ENCODE data around the gene MAP3K3.
A peak's percentile ranks its signal among the peaks of the same experiment; 100 is the strongest.

Gene MAP3K3

GRCh38 chr17:63621684-63622573 lies at the start of gene MAP3K3:
TSS of gene MAP3K3 (plus strand) at chr17:63622417. CDS start at chr17:63622760, 343 bp downstream.
- peak within 1 kb of the TSS; percentile 95 for H3K4me3 Mint-ChIP-seq
- peaks cover 39% of the 10 kb centered on the region for H3K4me1 Mint-ChIP-seq
- DNase-seq, result peak; percentile 94
- ATAC-seq, result peak; percentile 95
- no peaks in the 10 kb centered on the region for H3K36me3 Mint-ChIP-seq (ENCODE audit: low read depth)
- H3K27me3 Mint-ChIP-seq, result no peaks in the 10 kb centered on the region
- H3K9me3 Mint-ChIP-seq, result no peaks in the 10 kb centered on the region
- peak within 1 kb of the TSS; percentile 85 for H3K27ac Mint-ChIP-seq

GRCh38 chr17:63573634-63574033 lies 48.6 kb upstream of the MAP3K3 start:
- Mint-ChIP-seq H3K4me1 (peaks cover 25% of the 10 kb centered on the region), H3K27ac (peak overlapping the region; percentile 15), H3K36me3 (ENCODE audit: low read depth) (peaks cover 5% of the 10 kb centered on the region), H3K9me3 (no peaks in the 10 kb centered on the region), H3K4me3 (no peak overlapping the region), H3K27me3 (no peaks in the 10 kb centered on the region)
- ATAC-seq (no peak), DNase-seq (no peak)

GRCh38 chr17:63578027-63578768 lies 44.0 kb upstream of the MAP3K3 start:
- ATAC-seq (no peak), DNase-seq (no peak)
- peaks cover 14% of the 10 kb centered on the region for H3K36me3 Mint-ChIP-seq (ENCODE audit: low read depth)
- H3K4me3 Mint-ChIP-seq, result no peak overlapping the region
- H3K4me1 Mint-ChIP-seq, result peaks cover 3% of the 10 kb centered on the region
- H3K9me3 Mint-ChIP-seq, result no peaks in the 10 kb centered on the region
- no peaks in the 10 kb centered on the region for H3K27me3 Mint-ChIP-seq
- H3K27ac Mint-ChIP-seq, result no peak overlapping the region

- Mint-ChIP-seq H3K27ac (peak overlapping the region; percentile 53), H3K36me3 (ENCODE audit: low read depth) (peaks cover 15% of the 10 kb centered on the region), H3K4me1 (peaks cover 3% of the 10 kb centered on the region), H3K4me3 (no peak overlapping the region), H3K27me3 (no peaks in the 10 kb centered on the region), H3K9me3 (no peaks in the 10 kb centered on the region)
- ATAC-seq (no peak), DNase-seq (no peak)
Measured at GRCh38 chr17:63578769-63579111, 43.5 kb upstream of the MAP3K3 start.

- Mint-ChIP-seq H3K27me3 (no peaks in the 10 kb centered on the region), H3K36me3 (ENCODE audit: low read depth) (peaks cover 17% of the 10 kb centered on the region), H3K27ac (no peak overlapping the region), H3K4me1 (peaks cover under 1% of the 10 kb centered on the region), H3K4me3 (no peak overlapping the region), H3K9me3 (no peaks in the 10 kb centered on the region)
- DNase-seq, result no peak
- ATAC-seq, result no peak
Measured at GRCh38 chr17:63579633-63580032, 42.6 kb upstream of the MAP3K3 start.

- no peak overlapping the region for H3K4me3 Mint-ChIP-seq
- peaks cover 45% of the 10 kb centered on the region for H3K36me3 Mint-ChIP-seq (ENCODE audit: low read depth)
- ATAC-seq (no peak), DNase-seq (no peak)
- no peaks in the 10 kb centered on the region for H3K27me3 Mint-ChIP-seq
- H3K27ac Mint-ChIP-seq, result no peak overlapping the region
- peaks cover 13% of the 10 kb centered on the region for H3K4me1 Mint-ChIP-seq
- no peaks in the 10 kb centered on the region for H3K9me3 Mint-ChIP-seq
Measured at GRCh38 chr17:63587770-63588169, 34.4 kb upstream of the MAP3K3 start.

- ATAC-seq (no peak), DNase-seq (no peak)
- Mint-ChIP-seq H3K4me1 (peaks cover 13% of the 10 kb centered on the region), H3K4me3 (no peak overlapping the region), H3K36me3 (ENCODE audit: low read depth) (peaks cover 39% of the 10 kb centered on the region), H3K27ac (no peak overlapping the region), H3K27me3 (no peaks in the 10 kb centered on the region), H3K9me3 (no peaks in the 10 kb centered on the region)
Measured at GRCh38 chr17:63588797-63589196, 33.4 kb upstream of the MAP3K3 start.

- H3K9me3 Mint-ChIP-seq, result no peaks in the 10 kb centered on the region
- H3K4me3 Mint-ChIP-seq, result no peak overlapping the region
- no peak overlapping the region for H3K27ac Mint-ChIP-seq
- ATAC-seq (no peak), DNase-seq (no peak)
- H3K27me3 Mint-ChIP-seq, result no peaks in the 10 kb centered on the region
- H3K4me1 Mint-ChIP-seq, result peaks cover 12% of the 10 kb centered on the region
- H3K36me3 Mint-ChIP-seq (ENCODE audit: low read depth), result peaks cover 41% of the 10 kb centered on the region
Measured at GRCh38 chr17:63589646-63590045, 32.6 kb upstream of the MAP3K3 start.

- Mint-ChIP-seq H3K9me3 (no peaks in the 10 kb centered on the region), H3K27me3 (no peaks in the 10 kb centered on the region), H3K27ac (no peak overlapping the region), H3K4me3 (no peak overlapping the region), H3K4me1 (peaks cover 6% of the 10 kb centered on the region), H3K36me3 (ENCODE audit: low read depth) (peaks cover 28% of the 10 kb centered on the region)
- DNase-seq, result no peak
- no peak for ATAC-seq
Measured at GRCh38 chr17:63592797-63593196, 29.4 kb upstream of the MAP3K3 start.

- no peak for DNase-seq
- Mint-ChIP-seq H3K27me3 (no peaks in the 10 kb centered on the region), H3K36me3 (ENCODE audit: low read depth) (peaks cover 13% of the 10 kb centered on the region), H3K27ac (no peak overlapping the region), H3K4me1 (peaks cover 21% of the 10 kb centered on the region), H3K9me3 (no peaks in the 10 kb centered on the region), H3K4me3 (no peak overlapping the region)
- no peak for ATAC-seq
Measured at GRCh38 chr17:63595132-63595531, 27.1 kb upstream of the MAP3K3 start.

GRCh38 chr17:63596856-63597586 lies 25.2 kb upstream of the MAP3K3 start:
- Mint-ChIP-seq H3K4me1 (peaks cover 35% of the 10 kb centered on the region), H3K27me3 (no peaks in the 10 kb centered on the region), H3K27ac (no peak overlapping the region), H3K9me3 (no peaks in the 10 kb centered on the region), H3K4me3 (no peak overlapping the region), H3K36me3 (ENCODE audit: low read depth) (peaks cover 6% of the 10 kb centered on the region)
- ATAC-seq (no peak), DNase-seq (no peak)

GRCh38 chr17:63598281-63598680 lies 23.9 kb upstream of the MAP3K3 start:
- H3K36me3 Mint-ChIP-seq (ENCODE audit: low read depth), result peaks cover 6% of the 10 kb centered on the region
- H3K9me3 Mint-ChIP-seq, result no peaks in the 10 kb centered on the region
- H3K4me3 Mint-ChIP-seq, result no peak overlapping the region
- no peak for DNase-seq
- peaks cover 37% of the 10 kb centered on the region for H3K4me1 Mint-ChIP-seq
- no peak overlapping the region for H3K27ac Mint-ChIP-seq
- H3K27me3 Mint-ChIP-seq, result no peaks in the 10 kb centered on the region
- ATAC-seq, result peak; percentile 26

- peak; percentile 94 for ATAC-seq
- Mint-ChIP-seq H3K4me3 (peak within 1 kb of the TSS; percentile 96), H3K9me3 (no peaks in the 10 kb centered on the region), H3K27ac (peak within 1 kb of the TSS; percentile 89), H3K36me3 (ENCODE audit: low read depth) (peaks cover 6% of the 10 kb centered on the region), H3K4me1 (peaks cover 37% of the 10 kb centered on the region), H3K27me3 (no peaks in the 10 kb centered on the region)
- DNase-seq, result peak; percentile 87
Measured at GRCh38 chr17:63600569-63601438, 21.4 kb upstream of the MAP3K3 start, which contains the start of gene TACO1. TSS of gene TACO1 (plus strand) at chr17:63600895. CDS start at chr17:63601084, 189 bp downstream.

Data from activated naive CD8-positive, alpha-beta T cell treated with anti-CD3 and anti-CD28 coated beads, Interleukin-2, amount 50 U/mL, for 24 hours (primary cell).